ENCODE data around the gene CNST.
A peak's percentile ranks its signal among the peaks of the same experiment; 100 is the strongest.
"Not testable (repeated sequence)": the region's sequence is repeated elsewhere in the genome, so short reads cannot be mapped to it uniquely, and the experiment has no call there.

The CNST gene

GRCh38 chr1:246680190-246680589 lies 113.9 kb downstream of the CNST start:
- DNase-seq, result no peak

DNA sequence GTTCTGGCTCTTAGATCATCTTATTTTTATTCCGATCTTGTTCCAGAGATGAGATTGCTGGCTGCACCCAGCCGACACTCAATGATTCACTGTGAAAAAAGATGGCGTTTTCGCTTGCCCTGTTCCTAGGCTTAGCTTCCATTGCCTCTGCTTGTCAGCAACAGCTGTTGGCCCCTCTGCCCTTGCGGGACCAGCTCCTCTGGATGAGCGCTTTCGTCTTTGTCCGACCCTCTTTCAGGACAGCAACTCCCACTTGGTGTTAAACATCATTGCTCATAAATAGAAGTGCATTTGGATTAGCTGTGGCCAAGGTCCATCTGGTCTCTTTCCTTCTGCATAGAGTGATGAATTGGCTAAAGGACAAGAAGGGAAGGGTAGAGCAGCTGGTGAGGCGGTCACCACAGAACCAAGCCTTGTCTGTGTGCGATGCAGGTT lies 114.5 kb downstream of the CNST start:
- no peak for DNase-seq

- DNase-seq, result no peak
These were observed 115.9 kb downstream of the CNST start for GRCh38 chr1:246681900-246682895.

GRCh38 chr1:246683521-246683920 lies 117.3 kb downstream of the CNST start:
- DNase-seq, result no peak

GRCh38 chr1:246687002-246687401 lies 120.7 kb downstream of the CNST start:
- DNase-seq, result no peak

- peak; percentile 7 for DNase-seq
These were observed 123.3 kb downstream of the CNST start for GRCh38 chr1:246689409-246690008.

GRCh38 chr1:246690100-246690499 lies 123.8 kb downstream of the CNST start:
- no peak for DNase-seq

- DNase-seq, result no peak
These were observed 125.6 kb downstream of the CNST start for GRCh38 chr1:246691622-246692495.

DNA sequence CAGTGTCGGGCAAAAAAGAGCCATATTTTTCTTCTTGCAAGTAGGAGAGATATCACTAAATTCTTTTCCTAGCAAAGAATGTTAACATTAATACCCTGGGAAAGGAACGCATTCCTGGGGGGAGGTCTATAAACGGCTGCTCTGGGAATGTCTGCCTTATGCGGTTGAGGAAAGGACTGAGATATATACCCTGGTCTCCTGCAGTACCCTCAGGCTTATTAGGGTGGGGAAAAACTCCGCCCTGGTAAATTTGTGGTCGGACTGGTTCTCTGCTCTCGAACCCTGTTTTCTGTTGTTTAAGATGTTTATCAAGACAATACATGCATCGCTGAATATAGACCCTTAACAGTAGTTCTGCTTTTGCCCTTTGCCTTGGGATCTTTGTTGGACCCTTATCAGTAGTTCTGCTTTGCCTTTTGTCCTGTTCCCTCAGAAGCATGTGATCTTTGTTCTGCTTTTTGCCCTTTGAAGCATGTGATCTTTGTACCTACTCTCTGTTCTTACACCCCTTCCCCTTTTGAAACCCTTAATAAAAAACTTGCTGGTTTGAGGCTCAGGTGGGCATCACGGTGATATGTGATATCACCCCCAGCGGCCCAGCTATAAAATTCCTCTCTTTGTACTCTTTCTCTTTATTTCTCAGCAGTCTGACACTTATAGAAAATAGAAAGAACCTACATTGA lies 128.1 kb downstream of the CNST start:
- DNase-seq, result not testable (repeated sequence)

DNA sequence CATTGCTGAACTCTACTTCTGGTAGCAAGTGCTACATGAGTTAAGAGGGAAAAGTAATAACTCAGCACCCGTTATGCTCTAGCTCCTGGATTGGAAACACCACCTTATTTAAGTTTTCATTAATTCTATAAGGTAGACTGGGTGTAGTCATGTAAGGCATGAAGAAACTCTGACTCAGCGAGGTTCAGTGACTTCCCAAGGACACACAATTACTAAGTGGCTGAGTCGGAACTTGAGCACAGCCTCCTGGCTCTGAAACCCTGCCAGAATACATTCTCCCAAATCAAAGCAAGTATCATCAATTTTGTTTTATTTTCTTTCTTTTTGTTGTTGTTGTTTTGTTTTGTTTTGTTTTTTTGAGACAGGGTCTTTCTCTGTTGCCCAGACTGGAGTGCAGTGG lies 128.9 kb downstream of the CNST start:
- no peak for DNase-seq

DNA sequence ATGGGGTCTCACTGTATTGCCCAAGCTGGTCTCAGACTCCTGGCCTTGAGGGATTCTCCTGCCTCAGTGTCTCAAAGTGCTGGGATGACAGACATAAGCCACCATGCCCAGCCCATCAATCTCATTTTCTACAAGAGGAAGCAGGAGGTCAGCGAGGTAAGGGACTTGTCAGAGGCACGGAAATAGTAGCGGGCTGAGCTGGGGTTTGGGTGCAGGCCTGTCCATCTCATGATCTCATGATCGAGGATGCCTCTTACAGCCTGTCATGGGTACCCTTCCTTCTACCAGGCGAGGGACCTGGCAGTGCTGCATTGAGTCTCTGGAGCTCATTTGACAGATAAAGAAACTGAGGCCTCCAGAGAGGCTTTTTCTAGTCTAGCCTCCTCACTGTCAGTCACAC lies 129.4 kb downstream of the CNST start:
- DNase-seq, result no peak

DNA sequence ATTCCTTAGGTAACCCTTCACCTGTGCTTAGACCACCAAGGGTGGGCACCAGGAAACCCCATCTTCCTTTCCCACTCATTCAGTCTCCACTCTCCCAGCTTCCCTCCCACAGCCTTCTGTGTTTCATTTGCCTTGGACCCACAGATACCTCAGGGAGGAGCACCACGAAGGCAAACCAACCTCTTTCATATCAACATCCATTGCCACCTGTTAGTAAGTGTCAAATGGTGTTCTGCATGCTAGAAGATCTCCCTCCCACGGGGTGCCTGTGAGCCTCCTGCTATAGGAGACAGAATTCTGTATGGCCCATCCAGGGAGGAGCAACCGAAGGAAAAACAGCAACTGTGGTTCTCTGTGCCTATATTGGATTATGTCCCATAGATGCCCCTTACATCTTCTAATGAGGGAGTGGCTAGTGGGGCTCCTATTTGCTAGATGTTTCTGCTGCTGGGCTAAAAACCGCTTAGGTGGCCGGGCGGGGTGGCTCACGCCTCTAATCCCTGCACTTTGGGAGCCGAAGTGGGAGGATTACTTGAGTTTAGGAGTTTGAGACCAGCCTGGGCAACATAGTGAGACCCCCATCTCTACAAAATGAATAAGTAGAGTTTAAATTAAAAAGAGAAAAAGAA lies 132.3 kb downstream of the CNST start:
- DNase-seq, result no peak

- peak; percentile 69 for DNase-seq
These were observed 133.0 kb downstream of the CNST start for GRCh38 chr1:246699095-246699735.

DNA sequence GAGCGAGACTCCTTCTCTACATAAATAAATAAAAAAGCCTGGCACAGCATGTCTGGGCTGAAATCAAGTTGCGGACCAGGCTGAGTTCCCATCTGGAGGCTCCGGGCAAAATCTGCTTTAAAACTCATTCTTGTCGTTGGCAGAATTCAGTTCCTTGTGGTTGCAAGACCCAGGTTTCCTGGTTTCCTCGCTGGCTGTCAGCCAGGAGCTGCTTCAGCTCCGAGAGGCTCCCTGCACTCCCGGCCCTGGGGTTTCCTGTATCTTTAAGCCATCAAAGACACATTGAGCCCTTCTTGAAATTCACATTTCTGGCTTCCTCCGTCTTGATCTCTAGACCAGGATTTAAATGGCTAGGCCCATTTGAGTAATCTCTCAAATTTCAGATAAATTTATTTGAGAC lies 137.3 kb downstream of the CNST start:
- DNase-seq, result no peak

- DNase-seq, result no peak
These were observed 139.1 kb downstream of the CNST start for GRCh38 chr1:246705368-246705767.

DNA sequence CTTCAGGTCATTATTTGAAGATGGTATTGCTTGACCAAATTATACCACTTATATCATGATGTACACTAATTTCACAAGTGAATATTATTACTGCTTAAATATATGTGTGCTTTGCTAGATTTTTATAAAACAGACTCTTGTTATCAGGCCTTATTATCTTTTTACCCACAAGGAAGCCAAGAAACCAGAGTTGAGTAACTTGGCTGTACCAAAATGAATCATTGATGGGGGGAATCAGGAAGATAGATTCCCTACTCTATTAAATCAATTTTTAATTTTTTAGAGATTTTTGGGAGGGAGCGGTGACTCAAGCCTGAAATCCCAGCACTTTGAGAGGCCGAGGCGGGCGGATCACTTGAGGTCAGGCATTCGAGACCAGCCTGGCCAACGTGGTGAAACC lies 141.9 kb downstream of the CNST start:
- no peak for DNase-seq

GRCh38 chr1:246709196-246709595 lies 142.9 kb downstream of the CNST start:
- DNase-seq, result no peak

- no peak for DNase-seq
These were observed 143.6 kb downstream of the CNST start for GRCh38 chr1:246709835-246710234.

GRCh38 chr1:246711548-246712003 lies 145.3 kb downstream of the CNST start:
- no peak for DNase-seq

DNA sequence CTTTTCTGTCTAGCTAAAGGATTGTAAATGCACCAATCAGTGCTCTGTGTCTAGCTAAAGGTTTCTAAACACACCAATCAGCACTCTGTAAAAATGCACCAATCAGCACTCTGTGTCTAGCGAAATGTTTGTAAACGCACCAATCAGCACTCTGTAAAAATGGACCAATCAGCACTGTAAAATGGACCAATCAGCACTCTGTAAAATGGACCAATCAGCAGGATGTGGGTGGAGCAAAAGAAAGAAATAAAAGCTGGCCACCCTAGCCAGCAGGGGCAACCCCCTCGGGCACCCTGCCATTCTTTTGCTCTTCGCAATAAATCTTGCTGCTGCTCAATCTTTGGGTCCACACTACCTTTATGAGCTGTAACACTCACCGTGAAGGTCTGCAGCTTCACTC lies 146.2 kb downstream of the CNST start:
- not testable (repeated sequence) for DNase-seq
